HEK293 (cell line): ENCODE measurements around the gene GRHL3.

Source experiments
- CTCF ChIP-seq: fragments of 450-650 bp; formaldehyde crosslinking; IDR thresholded peaks from 2 replicates; pipeline ENCODE4 v1.5.1; 2016; ENCODE audit warnings: missing biosample characterization, missing genetic modification characterization
- KLF16 ChIP-seq: fragments of 450-650 bp; formaldehyde crosslinking; IDR thresholded peaks from 2 replicates; pipeline ENCODE4 v1.5.1; 2017; ENCODE audit warnings: missing biosample characterization, missing genetic modification characterization
- PRDM10 ChIP-seq: fragments of 450-650 bp; formaldehyde crosslinking; IDR thresholded peaks from 2 replicates; pipeline ENCODE4 v1.5.1; 2016; ENCODE audit warnings: missing biosample characterization, missing genetic modification characterization
- PRDM4 ChIP-seq: fragments of 450-650 bp; formaldehyde crosslinking; IDR thresholded peaks from 2 replicates; pipeline ENCODE4 v1.5.1; 2017; ENCODE audit warnings: missing biosample characterization, missing genetic modification characterization
- ZNF274 ChIP-seq, 2 experiments: fragments of 200-500 bp in 1 of 2; fragments of 450-650 bp in 1 of 2; sonication (Bioruptor generic) in 1 of 2; formaldehyde crosslinking in 1 of 2; IDR thresholded peaks; 2 replicates each; pipeline versions ENCODE4 v1.5.1 to v1.6.1; 2014 to 2016; ENCODE audit warnings: borderline replicate concordance in 1 of 2, inconsistent platforms in 1 of 2, low read length in 1 of 2, missing biosample characterization in 1 of 2, missing genetic modification characterization in 1 of 2
- TF ChIP-seq, protein P1 (sequence below): fragments of 450-650 bp; formaldehyde crosslinking; IDR thresholded peaks from 2 replicates; pipeline ENCODE4 v1.5.1; 2016; ENCODE audit warnings: missing biosample characterization, missing genetic modification characterization

DNA sequence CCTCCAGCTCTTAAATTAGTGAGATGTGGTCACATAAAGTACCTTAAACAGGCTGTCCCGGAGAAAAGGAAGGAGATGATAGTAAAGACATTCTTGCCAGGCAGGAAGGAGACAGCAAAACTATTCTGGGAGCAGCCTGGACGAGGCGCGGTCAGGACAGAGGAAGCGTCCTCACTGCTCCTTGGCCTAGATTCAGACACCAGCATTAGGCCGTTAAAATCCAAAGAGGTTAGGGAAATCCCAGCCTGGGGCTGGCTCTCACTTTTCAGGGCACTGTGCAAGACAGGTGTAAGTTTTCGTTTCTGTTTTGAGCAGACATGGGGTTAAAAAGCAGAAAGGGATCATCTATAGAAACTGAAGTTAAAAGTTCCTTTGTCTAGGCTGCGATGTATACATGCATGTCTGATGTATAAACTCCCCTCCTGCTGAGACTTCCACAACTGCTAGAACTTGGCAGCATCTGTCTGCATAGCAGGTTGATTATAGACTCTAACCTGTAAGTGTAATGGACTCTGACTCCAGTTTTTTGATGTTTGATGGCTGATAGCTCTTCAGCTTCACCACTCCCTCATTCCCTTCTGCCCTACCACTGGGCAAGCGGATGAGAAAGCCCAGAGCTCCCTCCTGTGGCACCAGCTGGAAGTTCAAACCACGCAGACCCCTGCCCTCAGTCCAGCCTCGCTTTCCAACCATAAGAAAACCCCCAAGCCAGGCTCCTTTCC lies 72.9 kb downstream of the GRHL3 start:
- TF ChIP-seq PRDM10 (tag by site-specific recombination) (no peak), PRDM4 (tag by site-specific recombination) (no peak), ZNF274 (IDR thresholded peaks at IDR 0.05; ENCODE audit: low read length) (no peak), ZNF274 (tag by site-specific recombination; IDR thresholded peaks at IDR 0.05; ENCODE audit: borderline replicate concordance) (no peak), KLF16 (tag by site-specific recombination) (no peak), CTCF (peak; percentile 72)
- TF ChIP-seq, protein P1, sequence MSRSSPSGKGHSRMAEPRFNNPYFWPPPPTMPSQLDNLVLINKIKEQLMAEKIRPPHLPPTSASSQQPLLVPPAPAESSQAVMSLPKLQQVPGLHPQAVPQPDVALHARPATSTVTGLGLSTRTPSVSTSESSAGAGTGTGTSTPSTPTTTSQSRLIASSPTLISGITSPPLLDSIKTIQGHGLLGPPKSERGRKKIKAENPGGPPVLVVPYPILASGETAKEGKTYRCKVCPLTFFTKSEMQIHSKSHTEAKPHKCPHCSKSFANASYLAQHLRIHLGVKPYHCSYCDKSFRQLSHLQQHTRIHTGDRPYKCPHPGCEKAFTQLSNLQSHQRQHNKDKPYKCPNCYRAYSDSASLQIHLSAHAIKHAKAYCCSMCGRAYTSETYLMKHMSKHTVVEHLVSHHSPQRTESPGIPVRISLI (tag by site-specific recombination): no peak
